GM18508 (cell line): ENCODE data around the gene OPN1MW.
"Not testable (repeated sequence)": the region's sequence is repeated elsewhere in the genome, so short reads cannot be mapped to it uniquely, and the experiment has no call there.

Source experiments
- ATAC-seq: cut with Tn5 transposase; IDR thresholded peaks from one replicate; pipeline ENCODE4 v1.9.1; 2021; ENCODE audit warnings: moderate number of reproducible peaks; ENCODE audit not compliant: insufficient read depth, unreplicated experiment

OPN1MW gene

GRCh38 chrX:154209670-154210418 lies 27.4 kb downstream of the OPN1MW start:
- ATAC-seq: not testable (repeated sequence)

DNA sequence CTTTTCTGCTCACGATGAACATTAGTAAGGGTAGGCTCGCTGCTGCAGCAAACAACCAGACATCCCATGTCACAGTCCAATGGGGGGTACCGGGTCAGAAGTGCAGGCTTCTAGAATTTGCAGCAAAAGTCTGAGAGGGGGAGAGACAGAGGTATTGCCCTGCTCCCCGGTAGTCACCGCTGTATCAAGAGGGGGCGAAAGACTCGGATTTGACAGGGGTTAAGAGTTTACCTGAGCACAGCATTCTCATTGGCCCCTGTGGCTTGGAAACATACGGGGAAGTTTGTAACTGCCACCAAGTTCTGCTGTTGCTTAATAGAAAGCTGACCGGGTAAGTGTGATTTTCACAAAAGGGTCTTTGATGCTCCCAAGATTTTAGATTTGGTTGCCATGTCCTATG lies 28.7 kb downstream of the OPN1MW start:
- not testable (repeated sequence) for ATAC-seq

- ATAC-seq: not testable (repeated sequence)
Observed at GRCh38 chrX:154211499-154211898, 29.1 kb downstream of the OPN1MW start.

- ATAC-seq: not testable (repeated sequence)
Observed at GRCh38 chrX:154219456-154219855, 37.1 kb downstream of the OPN1MW start, which contains the start of gene OPN1MW2. Gene OPN1MW2 (plus strand): TSS chrX:154219756. CDS start chrX:154219816, 60 bp downstream.

DNA sequence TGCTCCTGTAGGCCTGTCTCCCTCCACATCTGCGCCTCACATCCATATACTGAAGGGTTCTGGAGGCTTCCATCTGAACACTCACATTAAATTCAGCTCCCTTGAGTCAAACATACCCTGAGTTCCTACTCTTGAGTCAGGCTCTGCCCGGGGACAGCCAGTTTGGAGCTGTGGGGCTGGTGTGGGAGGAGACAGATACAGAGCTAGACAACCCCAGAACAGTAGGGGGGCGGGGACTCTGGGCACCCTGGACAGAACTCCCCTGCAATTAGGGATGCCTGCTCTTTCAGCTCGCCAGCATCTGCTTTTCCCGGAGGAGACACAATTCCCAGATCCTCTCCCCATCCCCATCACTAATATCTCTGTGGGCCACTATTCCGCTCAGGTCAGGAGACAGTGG lies 42.9 kb downstream of the OPN1MW start:
- not testable (repeated sequence) for ATAC-seq

- ATAC-seq: not testable (repeated sequence)
Observed at GRCh38 chrX:154226706-154227105, 44.3 kb downstream of the OPN1MW start.

GRCh38 chrX:154231443-154231842 lies 49.0 kb downstream of the OPN1MW start:
- ATAC-seq: not testable (repeated sequence)

- ATAC-seq: not testable (repeated sequence)
Observed at GRCh38 chrX:154233620-154234019, 51.2 kb downstream of the OPN1MW start.

- not testable (repeated sequence) for ATAC-seq
Observed at GRCh38 chrX:154238939-154239559, 56.7 kb downstream of the OPN1MW start.

DNA sequence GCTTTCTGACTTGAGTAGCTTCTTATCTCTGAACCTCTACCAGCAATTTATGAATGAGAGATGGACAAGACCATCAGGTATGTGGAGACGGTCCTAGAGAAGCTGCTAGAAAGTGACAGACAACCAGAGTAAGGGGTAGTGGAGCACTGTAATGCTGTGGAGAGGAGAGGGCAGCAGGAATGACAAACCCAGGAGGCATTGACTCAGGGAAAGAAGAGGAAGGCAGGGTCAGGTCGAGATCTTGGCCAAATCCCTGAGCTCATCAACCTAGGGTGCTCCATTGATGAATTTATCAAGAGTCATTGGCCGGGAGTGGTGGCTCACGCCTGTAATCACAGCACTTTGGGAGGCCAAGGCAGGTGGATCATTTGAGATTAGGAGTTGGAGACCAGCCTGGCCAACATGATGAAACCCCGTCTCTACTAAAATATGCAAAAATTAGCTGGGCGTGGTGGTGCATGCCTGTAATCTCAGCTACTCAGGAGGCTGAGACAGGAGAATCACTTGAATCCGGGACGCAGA lies 57.6 kb downstream of the OPN1MW start:
- not testable (repeated sequence) for ATAC-seq
